22Rv1 (cell line): ENCODE measurements around the gene PTTG2.

Experiments used
- CTCF ChIP-seq: fragments of 450-650 bp; IDR thresholded peaks from 2 replicates; pipeline ENCODE4 v1.5.1; 2017; ENCODE audit warnings: mild to moderate bottlenecking
- ZFX ChIP-seq: fragments of 450-650 bp; IDR thresholded peaks from 2 replicates; pipeline ENCODE4 v1.6.1; 2017; ENCODE audit warnings: antibody characterized with exemption, borderline replicate concordance

DNA sequence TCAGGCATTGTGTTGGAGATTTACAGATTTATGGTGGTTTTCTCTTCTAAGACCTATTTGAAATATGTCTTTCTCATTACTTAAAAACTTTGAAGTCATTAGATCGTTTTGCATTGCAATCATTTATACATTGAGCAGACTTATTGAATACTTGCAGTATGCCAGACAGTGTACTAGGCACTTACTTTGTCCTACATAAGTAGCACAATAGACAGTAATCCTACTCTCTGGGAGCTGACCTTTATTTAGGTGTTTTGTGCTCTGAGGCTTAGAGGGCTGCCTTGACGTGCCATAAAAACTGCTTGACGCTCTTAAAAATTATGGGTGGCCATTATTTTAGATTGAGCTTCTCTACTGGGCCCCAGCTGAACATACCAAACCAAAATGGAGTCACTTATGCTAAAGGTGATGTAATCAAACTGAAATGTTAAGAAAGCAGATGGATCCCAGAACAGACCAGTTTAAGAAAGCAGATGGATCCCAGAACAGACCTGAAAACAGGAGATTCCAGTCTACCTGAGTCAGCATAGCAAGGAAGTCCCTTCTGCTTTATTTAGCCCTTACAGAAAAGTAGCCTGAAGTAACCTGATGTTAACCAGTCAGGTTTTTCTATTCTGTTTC is 42.4 kb downstream of the PTTG2 start:
- TF ChIP-seq ZFX (no peak), CTCF (no peak)
